ENCODE measurements around the gene PARVB. TPM values are rescaled to one million over a fixed set of nuclear protein-coding genes. Genes with fewer than 3 reads are reported as not detected.

Gene PARVB
- total and polyA plus RNA-seq, 8 donors, result 3.8 to 27.3 (median 10.4) TPM

- 95 to 97% methylated on average over 7 of the region's 7 CpGs for WGBS, 2 donors
Observed at GRCh38 chr22:43980579-43980978, 43.5 kb upstream of the PARVB start.

GRCh38 chr22:43980996-43981395, 43.1 kb upstream of the PARVB start:
- ATAC-seq (no peak), FAIRE-seq (no peak), DNase-seq (no peak)
- no peaks in the 10 kb centered on the region for H3K4me1 ChIP-seq
- no peaks in the 10 kb centered on the region for H3K27me3 ChIP-seq
- no peak overlapping the region for H3K4me3 ChIP-seq
- TF ChIP-seq CTCF (IDR thresholded peaks at IDR 0.05), result no peak
- H3K36me3 ChIP-seq, result peaks cover 0 to 63% (median 11%) of the 10 kb centered on the region in 3 donors
- no peaks in the 10 kb centered on the region for H3K9me3 ChIP-seq
- intact Hi-C loops (cut with DNase I), result no loop called here
- 63 to 66% methylated on average over 17 of the region's 17 CpGs for WGBS, 2 donors
- no peak overlapping the region for H3K27ac ChIP-seq

More at GRCh38 chr22:43980579-43980978, 43.5 kb upstream of the PARVB start:
- TF ChIP-seq CTCF (IDR thresholded peaks at IDR 0.05), result no peak
- no peak for DNase-seq
- no peak overlapping the region for H3K27ac ChIP-seq
- peaks cover 0 to 63% (median 12%) of the 10 kb centered on the region in 3 donors for H3K36me3 ChIP-seq
- no peak for FAIRE-seq
- intact Hi-C loops (cut with DNase I), result no loop called here
- H3K4me3 ChIP-seq, result no peak overlapping the region
- no peaks in the 10 kb centered on the region for H3K4me1 ChIP-seq
- no peak for ATAC-seq
- H3K9me3 ChIP-seq, result no peaks in the 10 kb centered on the region
- no peaks in the 10 kb centered on the region for H3K27me3 ChIP-seq

- ATAC-seq (no peak), DNase-seq (no peak), FAIRE-seq (no peak)
- H3K36me3 ChIP-seq, result peaks cover 0 to 51% (median 6%) of the 10 kb centered on the region in 3 donors
- H3K27ac ChIP-seq, result no peak overlapping the region
- no peaks in the 10 kb centered on the region for H3K9me3 ChIP-seq
- intact Hi-C loops (cut with DNase I), result no loop called here
- H3K4me1 ChIP-seq, result no peaks in the 10 kb centered on the region
- no peak for TF ChIP-seq CTCF (IDR thresholded peaks at IDR 0.05)
- no peaks in the 10 kb centered on the region for H3K27me3 ChIP-seq
- no peak overlapping the region for H3K4me3 ChIP-seq
- 96 to 97% methylated on average over 16 of the region's 16 CpGs for WGBS, 2 donors
Observed at GRCh38 chr22:43983808-43984207, 40.3 kb upstream of the PARVB start.

- Histone ChIP-seq H3K27me3 (no peaks in the 10 kb centered on the region), H3K4me1 (no peaks in the 10 kb centered on the region), H3K4me3 (no peak overlapping the region), H3K27ac (no peak overlapping the region), H3K36me3 (peaks cover 0 to 57% (median 6%) of the 10 kb centered on the region in 3 donors), H3K9me3 (no peaks in the 10 kb centered on the region)
- TF ChIP-seq CTCF (IDR thresholded peaks at IDR 0.05), result no peak
- intact Hi-C loops (cut with DNase I), result no loop called here
- WGBS, 2 donors, result 89 to 91% methylated on average over 12 of the region's 12 CpGs
- FAIRE-seq (no peak), ATAC-seq (no peak), DNase-seq (no peak)
Observed at GRCh38 chr22:43985532-43985931, 38.6 kb upstream of the PARVB start.

- no peaks in the 10 kb centered on the region for H3K4me1 ChIP-seq
- TF ChIP-seq CTCF (IDR thresholded peaks at IDR 0.05), result no peak
- ATAC-seq (no peak), FAIRE-seq (no peak), DNase-seq (no peak)
- WGBS, 2 donors, result 81 to 82% methylated on average over 8 of the region's 8 CpGs
- no peak overlapping the region for H3K27ac ChIP-seq
- no peaks in the 10 kb centered on the region for H3K27me3 ChIP-seq
- intact Hi-C loops (cut with DNase I), result no loop called here
- peaks cover 0 to 56% (median 18%) of the 10 kb centered on the region in 3 donors for H3K36me3 ChIP-seq
- no peaks in the 10 kb centered on the region for H3K9me3 ChIP-seq
- no peak overlapping the region for H3K4me3 ChIP-seq
Observed at GRCh38 chr22:43988116-43988820, 35.8 kb upstream of the PARVB start.
